NOMO-1 treated with dmso at 0.1 percent for 144 hours (cell line): ENCODE results near the gene ASPRV1.

Experiments
- DNase-seq: peaks from one replicate; lab custom pipeline; 2025; ENCODE audit not compliant: unreplicated experiment; lab: John Stamatoyannopoulos, UW

The ASPRV1 gene

GRCh38 chr2:69943000-69943842, 18.2 kb downstream of the ASPRV1 start:
- no peak for DNase-seq

GRCh38 chr2:69940691-69941090, 20.7 kb downstream of the ASPRV1 start:
- no peak for DNase-seq

- DNase-seq = no peak
Measured at GRCh38 chr2:69939722-69940121, 21.7 kb downstream of the ASPRV1 start.

- DNase-seq = no peak
Measured at GRCh38 chr2:69937968-69938367, 23.5 kb downstream of the ASPRV1 start.

GRCh38 chr2:69936906-69937305, 24.5 kb downstream of the ASPRV1 start:
- DNase-seq = no peak

DNA sequence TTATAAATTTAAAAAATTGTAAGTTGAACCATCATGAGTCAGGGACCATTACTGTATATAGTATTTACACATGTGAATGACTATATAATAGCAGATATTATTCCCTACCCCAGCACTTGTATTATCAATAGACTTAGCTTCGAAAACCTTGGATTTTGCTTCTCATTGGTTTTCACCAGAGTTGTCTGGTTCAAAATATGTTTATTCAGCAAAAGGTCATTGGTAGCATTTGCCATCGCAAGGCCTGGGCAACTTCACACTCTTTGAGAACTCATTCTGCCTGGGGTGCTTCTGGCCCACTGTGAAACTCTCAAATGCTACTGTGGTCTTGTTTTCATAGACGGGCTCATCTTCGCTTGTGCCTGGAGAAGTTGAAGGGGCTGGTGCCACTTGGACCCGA, 26.4 kb downstream of the ASPRV1 start:
- DNase-seq = no peak

GRCh38 chr2:69934614-69934908, 26.9 kb downstream of the ASPRV1 start:
- DNase-seq = no peak

- no peak for DNase-seq
Measured at GRCh38 chr2:69933839-69934613, 27.4 kb downstream of the ASPRV1 start.

DNA sequence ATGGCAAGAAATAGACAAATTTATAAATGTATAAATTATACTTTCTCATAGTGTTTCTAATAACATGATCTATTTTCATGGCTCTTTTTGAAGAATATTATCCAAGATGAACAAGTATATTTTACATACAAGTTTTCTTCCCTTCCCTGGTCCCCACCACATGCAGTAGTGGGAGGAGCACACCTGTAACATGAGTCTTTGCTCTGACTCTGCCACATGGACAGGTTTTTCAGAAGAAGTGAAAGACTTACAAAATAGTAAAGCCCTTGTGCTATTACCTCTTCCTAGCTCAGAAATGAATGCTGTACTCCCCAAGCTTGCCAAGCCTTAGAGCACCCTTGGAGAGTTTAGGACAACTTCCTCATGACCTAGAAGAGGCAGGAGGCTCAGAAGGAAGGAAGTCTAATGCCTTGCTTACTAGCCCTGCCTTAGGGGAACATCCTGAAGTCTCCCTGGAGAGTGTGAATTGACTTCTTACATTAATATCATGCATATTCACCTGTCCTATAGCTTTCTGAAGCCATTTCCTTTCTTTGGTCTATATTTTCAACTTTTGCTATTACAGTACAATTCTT, 28.1 kb downstream of the ASPRV1 start:
- DNase-seq = peak; percentile 35

- DNase-seq = no peak
Measured at GRCh38 chr2:69932596-69932922, 28.9 kb downstream of the ASPRV1 start.

- no peak for DNase-seq
Measured at GRCh38 chr2:69931832-69932595, 29.4 kb downstream of the ASPRV1 start.

GRCh38 chr2:69926849-69927515, 34.4 kb downstream of the ASPRV1 start:
- DNase-seq = peak; percentile 45

GRCh38 chr2:69923116-69923515, 38.3 kb downstream of the ASPRV1 start:
- no peak for DNase-seq

DNA sequence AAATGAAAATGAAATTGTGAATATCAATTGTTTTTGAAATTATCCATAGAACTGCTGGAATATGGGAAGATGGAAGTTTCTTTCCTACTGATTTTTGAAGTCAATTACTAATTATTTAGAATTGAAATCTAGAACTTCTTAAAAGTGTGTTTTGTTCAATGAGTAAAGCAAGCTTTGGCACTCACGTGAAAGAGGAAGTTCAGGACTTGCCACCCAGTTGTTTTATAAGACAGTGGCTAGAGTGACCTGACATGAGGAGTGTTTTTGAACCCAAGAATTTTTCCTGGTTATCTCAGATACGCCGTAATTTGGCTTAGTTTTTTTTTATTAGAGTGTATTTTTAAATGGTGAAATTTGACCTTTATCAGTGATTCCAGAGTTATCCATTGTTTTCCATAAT, 43.0 kb downstream of the ASPRV1 start:
- DNase-seq = no peak

DNA sequence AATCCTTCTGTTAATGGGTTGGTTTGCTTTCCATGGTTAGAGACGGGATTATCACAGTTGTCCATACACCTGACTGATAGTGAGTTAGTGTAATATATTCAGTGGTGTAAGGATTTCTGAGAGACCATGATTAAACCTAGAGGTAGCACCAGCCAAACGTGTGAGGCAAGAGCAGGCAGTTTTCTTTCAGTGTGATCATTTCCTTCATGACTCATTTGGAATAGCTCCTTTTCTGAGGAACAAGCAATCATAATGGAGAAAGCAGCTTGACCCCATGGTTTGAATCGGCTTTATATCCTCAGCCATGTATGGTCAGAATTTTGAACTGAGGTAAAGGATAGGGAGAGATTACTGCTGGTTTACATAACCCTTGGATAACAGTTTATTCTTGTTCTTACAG, 43.6 kb downstream of the ASPRV1 start:
- no peak for DNase-seq

GRCh38 chr2:69916106-69916505, 45.3 kb downstream of the ASPRV1 start:
- DNase-seq = no peak

DNA sequence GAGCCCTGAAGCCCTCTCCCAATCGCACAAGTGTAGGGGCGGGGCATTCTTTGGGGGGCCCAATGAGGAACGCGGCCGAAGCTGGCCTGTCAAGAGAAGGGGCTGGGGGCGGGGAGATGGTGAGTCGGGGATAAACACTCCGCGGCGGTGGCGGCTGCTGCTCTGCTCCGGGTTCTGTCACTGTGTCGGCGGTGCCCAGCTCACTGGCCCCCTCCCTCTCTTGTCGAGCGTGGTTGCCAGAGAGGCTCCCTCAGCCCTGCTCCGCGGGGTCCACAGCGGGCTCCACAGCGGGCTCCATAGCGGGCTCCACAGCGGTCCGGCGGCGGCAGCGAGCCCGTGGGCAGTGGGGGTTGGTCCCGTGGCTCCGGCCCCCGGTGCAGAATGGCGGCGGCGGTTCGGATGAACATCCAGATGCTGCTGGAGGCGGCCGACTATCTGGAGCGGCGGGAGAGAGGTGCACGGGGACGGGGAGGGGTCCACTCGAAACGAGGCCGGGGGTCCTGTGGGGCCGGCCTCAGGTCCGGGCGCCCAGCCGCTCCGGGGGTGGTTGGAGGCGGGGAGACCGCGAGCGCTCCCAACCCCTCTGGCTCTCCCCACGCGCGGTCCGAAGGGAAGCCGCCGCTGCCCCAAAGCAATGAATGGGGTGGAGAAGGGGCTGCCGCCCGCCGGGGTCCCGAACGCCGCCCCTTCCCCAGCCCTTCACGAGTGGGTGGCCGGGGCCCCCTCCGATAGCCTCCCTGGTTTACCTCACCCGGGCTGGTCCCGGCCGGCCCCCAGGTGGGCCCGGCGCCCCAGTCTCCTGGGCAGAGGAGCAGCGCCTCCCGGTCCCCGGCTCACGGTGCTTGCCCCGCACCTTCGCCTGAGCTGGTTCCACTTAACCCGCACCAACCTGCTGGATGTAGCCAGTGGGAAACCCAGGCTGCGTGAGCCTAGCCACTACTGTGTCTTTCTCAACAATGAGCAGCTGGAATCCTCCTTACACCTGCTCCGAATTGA, 46.2 kb downstream of the ASPRV1 start, which contains the start of gene MXD1:
Gene MXD1 (plus strand): TSS at position 160 of the 996 bp plus-strand sequence. CDS start 222 bp downstream, at position 382.
- DNase-seq = no peak

- peak; percentile 99 for DNase-seq
Measured at GRCh38 chr2:69914164-69914949, 47.1 kb downstream of the ASPRV1 start.
